8988T (cell line): ENCODE measurements around the gene IFIT1.
"Not testable (repeated sequence)": the region's sequence is repeated elsewhere in the genome, so short reads cannot be mapped to it uniquely, and the experiment has no call there.

Source experiments
- DNase-seq: peaks from one replicate; pipeline ENCODE4 v3.0.0; 2011

The IFIT1 gene

DNA sequence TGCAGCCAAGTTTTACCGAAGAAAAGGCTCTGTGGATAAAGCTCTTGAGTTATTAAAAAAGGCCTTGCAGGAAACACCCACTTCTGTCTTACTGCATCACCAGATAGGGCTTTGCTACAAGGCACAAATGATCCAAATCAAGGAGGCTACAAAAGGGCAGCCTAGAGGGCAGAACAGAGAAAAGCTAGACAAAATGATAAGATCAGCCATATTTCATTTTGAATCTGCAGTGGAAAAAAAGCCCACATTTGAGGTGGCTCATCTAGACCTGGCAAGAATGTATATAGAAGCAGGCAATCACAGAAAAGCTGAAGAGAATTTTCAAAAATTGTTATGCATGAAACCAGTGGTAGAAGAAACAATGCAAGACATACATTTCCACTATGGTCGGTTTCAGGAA, 10.6 kb downstream of the IFIT1 start:
- no peak for DNase-seq

DNA sequence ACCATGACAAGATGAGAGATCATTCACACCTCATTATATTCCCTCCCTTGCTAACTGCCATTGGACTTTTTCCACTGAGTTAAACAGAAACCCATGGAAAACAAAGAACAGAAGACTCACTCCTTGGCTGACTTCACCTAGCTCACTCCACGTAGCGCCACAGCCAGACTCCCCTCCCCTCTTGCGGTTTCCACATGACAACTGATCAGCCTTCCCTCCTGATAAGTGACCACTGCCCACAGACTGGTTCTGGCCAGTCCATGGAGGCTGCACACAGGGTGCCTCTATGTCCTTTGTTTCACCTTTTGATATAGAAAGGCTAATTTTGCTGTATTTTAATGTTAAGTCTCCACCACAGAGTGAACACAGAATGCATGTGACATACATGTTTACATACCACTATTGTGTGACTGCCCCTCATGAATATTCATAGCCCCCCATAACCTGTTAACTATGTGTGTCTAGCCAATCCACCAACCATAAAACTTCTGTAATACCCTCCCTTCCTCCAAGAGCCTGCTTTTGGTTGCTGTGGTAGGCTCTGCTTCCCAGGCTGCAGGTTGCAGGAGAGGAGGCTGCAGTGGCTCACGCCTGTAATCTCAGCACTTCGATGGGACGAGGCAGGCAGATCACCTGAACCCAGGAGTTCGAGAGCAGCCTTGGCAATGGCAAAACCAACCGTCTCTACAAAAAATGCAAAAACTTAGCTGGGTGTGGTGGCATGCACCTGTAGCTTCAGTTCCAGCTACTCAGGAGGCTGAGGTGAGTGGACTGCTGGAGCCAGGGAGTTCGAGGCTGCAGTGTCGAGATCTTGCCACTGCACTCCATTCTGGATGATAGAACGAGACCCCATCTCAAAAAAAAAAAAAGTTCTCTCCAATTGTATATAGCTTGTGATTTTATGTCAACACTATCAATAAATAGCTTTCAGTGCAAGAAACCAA, 12.0 kb downstream of the IFIT1 start:
- no peak for DNase-seq

DNA sequence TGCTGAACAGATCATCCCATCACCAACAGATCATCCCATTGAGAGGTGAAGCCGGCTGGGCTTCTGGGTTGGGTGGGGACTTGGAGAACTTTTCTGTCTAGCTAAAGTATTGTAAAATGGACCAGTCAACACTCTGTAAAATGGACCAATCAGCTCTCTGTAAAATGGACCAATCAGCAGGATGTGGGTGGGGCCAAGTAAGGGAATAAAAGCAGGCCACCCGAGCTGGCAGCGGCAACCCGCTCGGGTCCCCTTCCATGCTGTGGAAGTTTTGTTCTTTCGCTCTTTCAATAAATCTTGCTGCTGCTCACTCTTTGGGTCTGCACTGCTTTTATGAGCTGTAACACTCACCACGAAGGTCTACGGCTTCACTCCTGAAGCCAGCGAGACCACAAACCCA, 13.8 kb downstream of the IFIT1 start:
- not testable (repeated sequence) for DNase-seq

DNA sequence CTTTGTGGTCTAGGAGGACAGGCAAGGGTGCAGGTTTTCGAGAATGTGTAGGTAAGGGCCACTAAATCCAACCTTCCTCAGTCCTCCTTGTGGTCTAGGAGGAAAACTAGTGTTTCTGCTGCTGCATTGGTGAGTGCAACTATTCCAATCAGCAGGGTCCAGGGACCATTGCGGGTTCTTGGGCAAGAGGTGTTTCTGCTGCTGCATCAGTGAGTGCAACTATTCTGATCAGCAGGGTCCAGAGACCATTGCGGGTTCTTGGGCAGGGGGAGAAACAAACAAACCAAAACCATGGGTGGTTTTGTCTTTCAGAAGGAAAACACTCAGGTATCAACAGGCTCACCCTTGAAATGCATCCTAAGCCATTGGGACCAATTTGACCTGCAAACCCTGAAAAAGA, 15.4 kb downstream of the IFIT1 start:
- not testable (repeated sequence) for DNase-seq

DNA sequence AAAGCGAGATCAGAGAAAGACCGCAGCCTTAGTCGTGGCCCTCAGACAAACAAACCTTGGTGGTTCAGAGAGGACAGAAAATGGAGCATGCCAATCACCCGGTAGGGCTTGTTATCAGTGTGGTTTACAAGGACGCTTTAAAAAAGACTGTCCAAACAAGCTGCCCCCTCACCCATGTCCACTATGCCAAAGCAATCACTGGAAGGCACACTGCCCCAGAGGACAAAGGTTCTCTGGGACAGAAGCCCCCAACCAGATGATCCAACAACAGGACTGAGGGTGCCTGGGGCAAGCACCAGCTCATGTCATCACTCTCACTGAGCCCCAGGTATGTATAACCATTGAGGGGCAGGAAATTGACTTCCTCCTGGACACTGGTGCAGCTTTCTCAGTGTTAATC, 16.9 kb downstream of the IFIT1 start:
- not testable (repeated sequence) for DNase-seq

DNA sequence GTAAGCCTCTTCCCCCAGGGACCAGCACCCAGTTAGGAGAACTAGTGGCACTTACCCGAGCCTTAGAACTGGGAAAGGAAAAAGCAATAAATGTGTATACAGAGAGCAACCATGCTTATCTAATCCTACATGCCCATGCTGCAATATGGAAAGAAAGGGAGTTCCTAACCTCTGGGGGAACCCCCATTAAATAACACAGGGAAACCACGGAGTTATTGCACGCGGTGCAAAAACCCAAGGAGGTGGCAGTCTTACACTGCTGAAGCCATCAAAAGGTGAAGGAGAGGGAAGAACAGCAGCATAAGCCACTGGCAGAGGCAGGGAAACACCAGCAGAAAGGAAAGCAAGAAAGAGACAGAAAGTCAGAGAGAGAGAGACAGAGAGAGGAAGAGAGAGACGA, 18.1 kb downstream of the IFIT1 start:
- DNase-seq = not testable (repeated sequence)

DNA sequence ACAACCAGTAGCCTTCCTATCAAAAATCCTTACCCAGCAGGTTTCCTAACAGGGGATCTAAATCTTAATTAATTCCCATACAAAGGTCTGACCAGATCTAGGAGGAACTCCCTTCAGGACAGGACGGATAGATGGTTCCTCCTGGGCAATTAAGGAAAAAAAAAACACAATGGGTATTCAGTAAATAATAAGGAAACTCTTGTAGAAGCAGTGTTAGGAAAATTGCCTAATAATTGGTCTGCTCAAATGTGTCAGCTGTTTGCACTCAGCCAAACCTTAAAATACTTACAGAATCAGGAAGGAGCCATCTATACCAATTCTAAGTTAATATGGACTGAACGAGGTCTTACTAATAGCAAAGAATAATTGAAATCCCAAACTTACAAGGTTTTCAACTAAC, 18.7 kb downstream of the IFIT1 start:
- DNase-seq = not testable (repeated sequence)

DNA sequence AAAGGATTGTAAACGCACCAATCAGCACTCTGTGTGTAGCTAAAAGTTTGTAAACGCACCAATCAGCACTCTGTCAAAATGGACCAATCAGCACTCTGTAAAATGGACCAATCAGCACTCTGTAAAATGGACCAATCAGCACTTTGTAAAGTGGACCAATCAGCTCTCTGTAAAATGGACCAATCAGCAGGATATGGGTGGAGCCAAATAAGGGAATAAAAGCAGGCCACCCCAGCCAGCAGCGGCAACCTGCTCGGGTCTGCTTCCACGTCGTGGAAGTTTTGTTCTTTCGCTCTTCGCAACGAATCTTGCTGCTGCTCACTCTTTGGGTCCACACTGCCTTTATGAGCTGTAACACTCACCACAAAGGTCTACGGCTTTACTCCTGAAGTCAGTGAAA, 19.9 kb downstream of the IFIT1 start:
- DNase-seq = not testable (repeated sequence)

DNA sequence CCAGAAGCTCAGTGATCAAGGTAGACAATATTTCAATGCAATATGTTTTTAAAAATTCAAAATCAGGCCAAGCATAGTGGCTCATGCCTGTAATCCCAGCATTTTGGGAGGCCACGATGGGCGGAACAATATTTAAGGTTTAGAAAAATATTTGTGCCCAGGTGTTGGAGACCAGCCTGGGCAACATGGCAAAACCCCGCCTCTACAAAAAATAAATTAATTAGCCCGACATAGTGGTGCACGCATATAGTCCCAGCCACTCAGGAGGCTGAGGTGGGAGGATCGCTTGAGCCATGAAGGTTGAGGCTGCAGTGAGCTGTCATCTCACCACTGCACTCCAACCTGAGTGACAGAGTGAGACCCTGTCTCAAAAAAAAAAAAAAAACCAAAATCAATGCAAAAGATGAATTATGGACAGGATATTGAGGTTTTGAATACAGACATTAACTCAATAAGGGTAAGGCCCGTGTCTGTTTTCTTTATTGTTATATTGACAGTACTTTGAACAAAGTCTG, 21.0 kb downstream of the IFIT1 start:
- DNase-seq = no peak

DNA sequence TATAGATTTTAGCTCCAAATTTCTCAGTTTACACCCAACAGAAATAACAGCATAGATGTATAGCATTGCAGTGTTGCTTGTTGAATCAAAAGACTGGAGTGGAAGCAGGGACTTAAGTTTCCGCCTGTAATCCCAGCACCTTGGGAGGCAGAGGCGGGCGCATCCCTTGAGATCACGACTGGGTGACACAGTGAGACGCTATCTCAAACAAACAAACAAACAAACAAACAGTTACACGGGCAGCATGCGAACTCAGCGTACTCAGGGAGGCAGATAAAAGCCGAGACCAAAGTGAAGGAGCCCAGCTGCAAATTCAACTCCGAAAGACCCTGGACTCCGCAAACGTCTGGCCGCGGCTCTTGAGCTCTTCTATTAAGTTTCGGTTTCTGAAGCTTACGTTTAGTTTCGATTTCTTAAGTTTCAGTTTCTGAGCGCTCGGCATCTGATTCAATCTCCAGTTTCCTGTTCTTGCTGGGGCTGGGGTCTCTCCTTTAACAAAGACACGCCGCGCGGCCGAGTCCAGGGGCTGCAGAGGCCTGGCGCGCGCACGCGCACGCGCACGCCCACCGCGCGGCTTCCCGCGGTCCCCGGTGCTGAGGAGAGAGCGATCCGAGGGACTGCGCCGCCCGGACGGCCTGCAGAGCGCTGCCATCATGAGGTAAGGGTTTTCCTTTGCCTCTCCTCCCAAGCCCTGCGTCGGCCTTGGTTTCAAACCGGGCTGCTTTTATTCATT, 21.9 kb downstream of the IFIT1 start, which contains the start of gene IFIT5:
TSS of gene IFIT5 (plus strand) at position 423 of the 733 bp plus-strand sequence. CDS start at position 654, 231 bp downstream.
- DNase-seq = peak; percentile 72

DNA sequence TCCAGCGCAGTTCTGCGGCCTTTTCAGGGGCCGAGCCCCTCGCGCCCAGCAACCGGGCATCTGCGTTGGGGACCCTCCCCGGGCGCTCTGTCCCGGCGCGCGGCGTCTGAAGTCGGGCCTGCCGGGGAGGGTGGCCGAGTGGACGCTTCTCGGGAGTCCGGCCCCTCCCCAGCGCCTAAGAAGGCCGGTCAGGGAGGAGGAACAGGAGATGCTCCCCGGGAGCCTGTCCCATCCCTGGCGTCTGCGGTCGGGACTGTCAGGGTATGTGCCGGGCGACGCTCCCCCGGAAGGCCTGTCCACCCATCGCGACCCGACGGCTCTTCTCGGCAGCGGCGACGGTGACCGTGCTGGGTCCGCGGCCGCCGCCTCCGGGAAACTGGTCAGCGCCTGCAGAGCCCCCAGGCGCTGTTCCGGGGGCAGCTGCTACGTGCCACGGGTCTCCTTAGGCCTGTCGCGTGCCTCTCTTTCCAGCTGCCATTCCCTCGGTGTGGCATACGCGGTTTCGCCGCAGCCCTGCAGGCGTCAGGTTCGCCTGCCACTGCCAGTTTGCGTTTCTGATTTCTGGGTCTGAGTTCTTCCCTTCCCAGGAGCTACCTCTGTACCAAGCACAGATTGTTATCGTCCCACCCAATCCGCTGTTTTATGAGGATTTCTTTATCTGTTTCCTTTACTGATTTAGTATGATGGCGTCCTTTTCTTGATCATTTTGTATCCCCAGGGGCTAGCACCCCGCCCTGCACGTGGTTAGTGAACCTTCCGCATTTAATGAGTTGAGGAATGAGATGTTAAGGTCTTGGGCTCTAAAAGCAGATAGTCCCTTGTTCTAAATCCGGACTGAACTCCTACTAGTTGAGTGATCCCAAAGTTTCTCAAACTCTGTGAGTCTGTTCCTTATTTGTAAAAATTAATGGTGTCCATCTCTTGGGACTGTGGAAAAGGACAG, 22.7 kb downstream of the IFIT1 start:
- DNase-seq = peak; percentile 46

DNA sequence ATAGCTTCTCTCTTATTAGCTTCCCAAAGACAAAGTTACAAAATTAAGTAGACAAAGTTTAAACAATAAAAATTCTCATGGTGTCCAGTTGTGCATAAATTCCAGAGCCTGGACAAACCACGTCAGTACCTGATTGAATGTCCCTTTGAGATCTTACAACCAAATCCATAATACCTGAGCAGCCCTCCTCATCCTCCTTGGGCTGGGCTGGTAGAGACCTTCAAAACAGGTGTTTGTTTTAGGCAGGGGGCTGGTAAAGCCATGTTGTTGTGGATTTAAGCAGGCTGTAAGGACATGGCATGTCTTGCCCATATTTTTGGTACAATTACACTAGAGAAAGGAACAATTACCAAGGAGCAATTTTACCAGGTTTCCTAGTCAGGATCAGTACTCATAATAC, 24.0 kb downstream of the IFIT1 start:
- no peak for DNase-seq

DNA sequence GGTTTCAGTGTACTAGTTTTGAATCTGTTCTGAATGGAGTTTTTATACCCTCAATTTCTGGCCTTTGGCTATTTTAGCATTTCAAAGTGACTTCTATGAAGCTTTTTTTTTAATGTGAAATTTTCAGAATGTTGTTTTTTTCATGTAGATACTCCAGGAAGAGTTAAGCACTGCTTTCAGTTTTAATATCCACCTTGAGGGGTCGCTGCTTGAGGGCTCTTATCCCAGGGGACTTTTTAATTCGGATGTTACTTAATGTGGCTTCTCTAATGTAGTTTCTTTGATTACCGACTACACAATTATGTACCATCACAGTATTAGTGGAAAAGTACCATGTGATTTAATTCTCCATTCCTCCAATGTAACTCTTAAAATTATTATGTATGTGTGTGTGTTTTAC, 27.1 kb downstream of the IFIT1 start:
- no peak for DNase-seq

DNA sequence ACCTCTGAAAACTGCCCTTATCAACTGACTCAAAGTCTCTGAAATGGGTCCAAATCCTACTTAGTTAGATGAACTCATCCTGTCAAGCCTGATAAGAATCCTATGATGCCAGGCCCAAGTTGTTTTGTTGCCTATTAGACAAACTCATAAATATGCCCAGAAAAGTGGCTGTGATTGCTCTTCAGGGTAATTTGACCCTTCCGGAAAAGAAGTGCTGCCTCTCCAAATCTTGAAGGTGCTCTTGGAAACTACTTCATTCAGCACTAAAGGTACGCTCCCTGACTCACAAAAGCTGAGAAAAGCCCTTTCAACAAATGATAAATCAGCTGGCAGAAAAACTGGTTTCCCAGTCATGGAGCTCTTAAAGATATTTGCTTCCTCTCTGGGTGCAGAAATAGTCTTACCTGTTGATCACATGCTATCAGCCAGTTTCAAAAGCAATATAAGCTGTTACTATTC, 28.6 kb downstream of the IFIT1 start:
- DNase-seq = no peak

DNA sequence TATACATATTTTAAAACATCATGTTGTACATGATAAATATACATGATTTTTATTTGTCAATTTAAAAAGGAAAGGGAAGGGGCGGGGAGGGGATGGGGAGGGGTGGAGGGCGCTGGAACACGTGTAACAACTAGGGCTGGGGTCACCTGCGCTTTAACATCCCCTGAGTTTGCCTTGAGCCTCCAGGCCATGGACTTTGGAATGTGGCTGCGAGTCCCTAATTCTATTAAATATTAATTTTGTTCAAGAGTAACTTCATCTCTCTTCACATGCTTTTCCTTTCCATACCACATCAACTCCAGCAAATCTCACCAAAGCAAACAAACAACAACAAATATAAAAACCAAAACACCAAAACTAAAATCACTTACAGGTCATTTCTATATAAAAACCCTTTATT, 32.6 kb downstream of the IFIT1 start:
- no peak for DNase-seq

DNA sequence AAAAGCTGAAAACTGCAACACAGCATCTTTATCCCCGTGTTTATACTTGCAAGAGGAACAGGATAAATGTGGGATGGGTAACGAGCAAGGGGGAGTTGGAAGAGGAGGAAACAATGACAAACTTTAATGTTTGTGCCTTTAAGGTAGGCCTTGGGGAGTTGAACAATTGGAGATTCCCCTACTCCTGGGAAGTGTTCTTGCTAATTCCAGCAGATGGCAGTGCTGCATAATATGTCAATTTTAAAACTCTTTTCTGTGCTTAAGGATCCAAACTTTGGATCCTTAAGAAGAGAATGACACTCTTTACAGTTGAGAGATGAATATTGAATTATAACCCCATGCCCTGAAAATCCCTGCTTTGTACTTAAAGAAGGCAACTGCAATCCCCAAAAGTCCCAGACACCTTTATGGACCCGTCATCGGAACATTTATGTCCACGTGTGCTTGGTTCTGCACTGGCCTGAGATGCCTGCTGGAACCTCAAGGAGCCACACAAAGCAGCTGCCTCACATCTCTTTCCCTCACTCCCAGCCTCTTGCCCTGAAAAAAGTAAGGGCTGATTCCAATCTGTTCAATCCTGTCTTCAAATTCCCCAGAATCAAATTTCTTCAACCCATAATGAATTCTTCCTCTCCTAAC, 33.9 kb downstream of the IFIT1 start:
- peak; percentile 15 for DNase-seq

DNA sequence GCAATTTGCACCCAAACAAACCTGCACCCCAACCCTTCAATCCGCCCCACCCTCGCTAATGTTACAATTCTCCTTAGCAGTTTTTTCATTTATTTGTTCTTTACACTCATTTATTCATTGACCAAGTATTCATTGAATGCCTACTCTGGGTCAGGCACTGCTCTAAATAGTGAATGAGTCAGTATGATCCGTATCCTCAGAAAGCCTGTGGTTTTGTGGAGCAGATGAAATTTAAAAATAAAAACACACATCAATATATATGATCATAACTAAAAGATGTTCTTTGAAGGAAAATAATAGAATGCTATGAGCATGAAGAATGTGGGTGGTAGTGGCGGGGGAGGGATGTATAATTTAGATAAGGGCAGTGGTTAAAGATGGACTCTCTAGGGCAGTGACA, 35.2 kb downstream of the IFIT1 start:
- DNase-seq = no peak

DNA sequence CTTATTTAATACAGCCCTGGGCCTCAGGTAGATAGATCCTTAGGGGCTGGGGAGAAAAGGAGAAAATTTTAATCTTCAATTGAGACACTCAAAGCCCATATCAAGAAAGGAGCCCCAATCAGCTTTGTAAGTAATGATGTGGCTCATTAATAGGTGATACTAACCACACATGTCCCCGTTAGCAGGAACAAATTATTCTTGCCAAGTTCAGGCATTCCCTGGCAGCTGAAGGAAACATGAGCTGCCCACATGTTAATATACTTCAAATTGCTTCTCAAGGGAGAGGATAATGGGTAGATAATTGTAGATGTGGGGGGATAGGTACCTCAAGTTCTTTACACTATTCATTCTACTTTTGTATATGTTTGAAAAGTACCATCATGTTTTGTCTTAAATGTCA, 36.5 kb downstream of the IFIT1 start:
- no peak for DNase-seq

DNA sequence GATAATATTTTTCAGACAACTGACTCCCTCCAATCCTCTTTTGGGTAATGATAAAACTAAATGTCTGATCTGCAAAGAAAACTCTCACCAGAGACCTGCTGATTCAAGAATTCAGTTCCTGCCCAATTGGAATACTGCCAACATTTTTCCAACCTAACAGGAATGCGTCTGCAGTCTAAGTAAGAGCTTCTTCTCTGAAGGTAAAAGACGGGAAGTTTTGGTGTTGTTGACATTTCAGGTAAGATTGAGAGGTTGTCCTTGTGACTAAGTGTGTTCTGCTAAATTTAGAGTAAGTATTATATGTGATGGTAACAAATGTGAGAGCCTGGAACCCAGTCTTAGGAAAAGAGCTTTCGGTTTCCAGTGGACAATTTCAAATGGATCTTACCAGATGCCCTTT, 39.6 kb downstream of the IFIT1 start:
- DNase-seq = peak; percentile 14

DNA sequence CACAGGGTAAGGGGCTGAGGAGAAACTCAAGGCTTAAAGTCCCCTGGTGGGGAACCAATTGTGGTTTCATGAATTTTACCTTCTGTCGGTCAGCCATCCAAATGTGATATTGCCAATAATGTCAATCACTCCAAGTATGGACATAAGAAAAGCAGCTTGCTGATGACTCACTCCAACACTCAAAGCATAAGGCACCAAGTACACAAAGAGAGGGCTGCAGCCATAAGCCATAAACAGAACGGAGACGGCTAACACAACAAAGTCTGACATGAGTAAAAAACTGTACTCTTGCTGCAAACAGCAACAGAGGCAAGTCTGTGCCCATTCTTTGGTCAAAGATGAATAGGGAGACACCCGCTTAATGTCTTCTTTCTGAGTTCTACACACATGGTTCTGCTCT, 46.1 kb downstream of the IFIT1 start:
- DNase-seq = no peak

DNA sequence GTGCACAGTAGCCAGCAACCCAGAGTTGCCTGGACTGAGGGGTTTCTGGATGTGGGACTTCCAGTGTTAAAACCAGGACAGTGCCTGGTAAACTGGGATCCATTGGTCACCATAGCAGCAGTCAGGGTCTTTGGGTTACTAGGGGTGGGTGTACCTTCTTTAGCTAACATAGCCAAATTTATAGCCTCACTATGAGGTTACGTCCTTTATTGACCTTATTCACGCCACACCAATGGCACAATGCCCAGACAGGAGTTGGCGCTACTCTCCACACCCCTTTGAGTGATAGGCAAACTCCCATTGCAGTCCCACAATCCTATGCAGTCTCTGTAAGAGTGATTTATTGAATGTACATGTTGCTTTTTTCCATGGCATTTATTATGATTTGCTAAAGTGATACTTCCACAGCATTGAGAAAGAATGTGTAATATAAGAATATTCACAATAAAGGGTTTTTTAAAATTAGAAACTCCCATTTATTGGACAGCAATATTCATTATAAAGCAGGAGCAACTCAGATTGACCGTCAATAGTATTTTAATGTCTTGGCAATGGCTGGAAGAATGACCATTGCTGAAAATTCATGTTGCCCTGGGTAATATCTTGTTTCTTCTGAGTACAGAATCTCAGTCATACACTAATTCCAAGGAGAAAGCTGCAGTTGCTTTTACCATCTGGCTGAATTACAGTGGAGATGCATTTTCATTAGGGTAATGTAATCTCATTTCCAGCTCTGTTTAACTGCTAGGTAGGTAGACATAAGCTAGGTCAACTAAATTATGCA, 48.0 kb downstream of the IFIT1 start:
- DNase-seq = no peak
